GM19467 (cell line): ENCODE results near the gene NDOR1.
"Not testable (repeated sequence)": the region's sequence is repeated elsewhere in the genome, so short reads cannot be mapped to it uniquely, and the experiment has no call there.

Experiments used
- ATAC-seq: cut with Tn5 transposase; IDR thresholded peaks from one replicate; pipeline ENCODE4 v1.9.1; 2021; ENCODE audit warnings: mild to moderate bottlenecking, moderate library complexity; ENCODE audit not compliant: unreplicated experiment

The NDOR1 gene

GRCh38 chr9:137241490-137242268 is 36.2 kb downstream of the NDOR1 start:
- ATAC-seq, result peak; percentile 3

- ATAC-seq, result no peak
Observed at GRCh38 chr9:137242269-137243203, 37.0 kb downstream of the NDOR1 start.

- ATAC-seq, result not testable (repeated sequence)
Observed at GRCh38 chr9:137243266-137243625, 37.7 kb downstream of the NDOR1 start.

GRCh38 chr9:137243626-137244485 is 38.4 kb downstream of the NDOR1 start:
- ATAC-seq, result no peak

GRCh38 chr9:137244486-137245449 is 39.3 kb downstream of the NDOR1 start:
- ATAC-seq, result no peak

GRCh38 chr9:137245450-137246421 is 40.2 kb downstream of the NDOR1 start:
- ATAC-seq, result no peak

GRCh38 chr9:137247135-137247915 is 41.8 kb downstream of the NDOR1 start:
- no peak for ATAC-seq

GRCh38 chr9:137247916-137248175 is 42.3 kb downstream of the NDOR1 start:
- no peak for ATAC-seq

GRCh38 chr9:137250329-137251193 is 45.1 kb downstream of the NDOR1 start:
- ATAC-seq, result no peak

- no peak for ATAC-seq
Observed at GRCh38 chr9:137251194-137251461, 45.6 kb downstream of the NDOR1 start, which contains the start of gene STPG3. STPG3 (plus strand) TSS chr9:137251286; CDS start chr9:137251287, 1 bp downstream.

- ATAC-seq, result no peak
Observed at GRCh38 chr9:137251490-137252268, 46.2 kb downstream of the NDOR1 start.

GRCh38 chr9:137252555-137253506 is 47.3 kb downstream of the NDOR1 start:
- ATAC-seq, result no peak

GRCh38 chr9:137253717-137254623 is 48.5 kb downstream of the NDOR1 start:
- no peak for ATAC-seq

- ATAC-seq, result peak; percentile 68
Observed at GRCh38 chr9:137254624-137255447, 49.3 kb downstream of the NDOR1 start, which contains the start of gene NELFB. NELFB (plus strand) TSS chr9:137255327.
